Measurements from ENCODE around the gene HNRNPK. TPM values are rescaled to one million over a fixed set of nuclear protein-coding genes. Genes with fewer than 3 reads are reported as not detected.

Gene HNRNPK
- total RNA-seq = 100 to 1,000 TPM; 447 to 480 TPM

DNA sequence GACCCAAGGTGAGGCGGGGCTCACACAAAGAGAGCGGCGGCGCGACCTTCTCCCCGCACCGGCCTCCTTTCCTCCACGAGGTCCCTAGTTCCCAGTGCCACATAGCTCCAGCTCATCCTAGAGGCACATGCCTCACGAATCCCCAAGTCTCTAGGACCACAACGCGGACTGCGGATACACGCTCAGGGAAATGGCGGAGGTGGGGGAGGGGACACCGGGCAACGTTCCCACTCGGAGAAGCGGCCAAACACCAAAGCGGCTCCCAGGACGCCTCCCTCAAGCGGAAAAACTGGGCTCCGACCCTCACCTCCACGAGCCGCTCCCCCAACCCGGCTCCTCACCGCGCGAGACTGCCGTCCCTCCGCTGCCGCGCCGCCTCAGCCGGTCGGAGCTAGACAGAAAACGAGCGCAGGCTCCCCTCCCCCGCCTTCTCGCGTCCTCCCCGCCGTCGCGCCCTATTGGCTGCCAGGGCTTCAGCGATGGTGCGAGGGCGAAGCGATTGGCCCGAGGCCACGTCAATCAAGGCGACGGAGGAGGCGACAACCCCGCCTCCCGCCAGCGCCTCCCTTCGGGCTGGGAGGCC is at the start of gene HNRNPK:
Gene HNRNPK (minus strand): TSS at position 404 of the 583 bp plus-strand sequence. CDS start 1,963 bp downstream, outside the sequence.
- peaks cover 0 to 7% of the 10 kb centered on the region in 2 donors for H3K36me3 ChIP-seq
- whole genome bisulfite sequencing = under 1% methylated on average over 53 of the region's 57 CpGs
- TF ChIP-seq, protein P1, sequence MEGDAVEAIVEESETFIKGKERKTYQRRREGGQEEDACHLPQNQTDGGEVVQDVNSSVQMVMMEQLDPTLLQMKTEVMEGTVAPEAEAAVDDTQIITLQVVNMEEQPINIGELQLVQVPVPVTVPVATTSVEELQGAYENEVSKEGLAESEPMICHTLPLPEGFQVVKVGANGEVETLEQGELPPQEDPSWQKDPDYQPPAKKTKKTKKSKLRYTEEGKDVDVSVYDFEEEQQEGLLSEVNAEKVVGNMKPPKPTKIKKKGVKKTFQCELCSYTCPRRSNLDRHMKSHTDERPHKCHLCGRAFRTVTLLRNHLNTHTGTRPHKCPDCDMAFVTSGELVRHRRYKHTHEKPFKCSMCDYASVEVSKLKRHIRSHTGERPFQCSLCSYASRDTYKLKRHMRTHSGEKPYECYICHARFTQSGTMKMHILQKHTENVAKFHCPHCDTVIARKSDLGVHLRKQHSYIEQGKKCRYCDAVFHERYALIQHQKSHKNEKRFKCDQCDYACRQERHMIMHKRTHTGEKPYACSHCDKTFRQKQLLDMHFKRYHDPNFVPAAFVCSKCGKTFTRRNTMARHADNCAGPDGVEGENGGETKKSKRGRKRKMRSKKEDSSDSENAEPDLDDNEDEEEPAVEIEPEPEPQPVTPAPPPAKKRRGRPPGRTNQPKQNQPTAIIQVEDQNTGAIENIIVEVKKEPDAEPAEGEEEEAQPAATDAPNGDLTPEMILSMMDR (IDR thresholded peaks at IDR 0.05) = no peak
- peak; percentile 56 for TF ChIP-seq POLR2A (IDR thresholded peaks at IDR 0.05)
- peak; percentile 98 for DNase-seq (ENCODE audit: low spot score)
- intact Hi-C loops (cut with DNase I) = loop anchor here (2.0 kb wide), 3 partner anchors 23 to 193 kb away; partner anchors contain the start of gene KIF27
- no peaks in the 10 kb centered on the region for H3K9me3 ChIP-seq
- H3K27me3 ChIP-seq (replicated peaks; ENCODE audit: insufficient read depth) = no peaks in the 10 kb centered on the region
- H3K27ac ChIP-seq = peak within 1 kb of the TSS; percentile 99
- H3K4me3 ChIP-seq = peak within 1 kb of the TSS; percentile 95 to 96
- no peaks in the 10 kb centered on the region for H3K4me1 ChIP-seq (replicated peaks)

DNA sequence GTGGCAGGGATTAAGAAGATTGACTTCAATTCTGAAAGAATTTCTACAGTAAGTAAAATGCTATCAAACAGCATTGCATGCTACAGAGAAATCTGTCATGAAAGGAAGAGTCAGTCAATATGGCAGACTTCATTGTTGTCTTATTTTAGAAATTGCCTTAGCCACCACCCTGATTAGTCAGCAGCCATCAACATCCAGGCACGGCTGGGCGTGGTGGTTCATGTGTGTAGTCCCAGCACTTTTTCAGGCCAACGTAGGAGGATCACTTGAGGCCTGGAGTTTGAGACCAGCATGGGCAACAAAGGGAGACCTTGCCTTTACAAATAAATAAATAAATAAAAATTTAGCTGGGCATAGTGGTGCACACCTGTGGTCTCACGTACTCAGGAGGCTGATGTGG is 47.2 kb upstream of the HNRNPK start:
- DNase-seq (ENCODE audit: low spot score) = no peak
- Histone ChIP-seq H3K9me3 (no peaks in the 10 kb centered on the region), H3K27ac (no peak overlapping the region), H3K27me3 (replicated peaks; ENCODE audit: insufficient read depth) (no peaks in the 10 kb centered on the region), H3K4me1 (replicated peaks) (no peaks in the 10 kb centered on the region), H3K4me3 (no peak overlapping the region), H3K36me3 (no peaks in the 10 kb centered on the region)
- intact Hi-C loops (cut with DNase I) = no loop called here
- 88% methylated on average over 4 of the region's 4 CpGs for WGBS
- TF ChIP-seq, protein P1 (IDR thresholded peaks at IDR 0.05) = no peak
- TF ChIP-seq POLR2AphosphoS5 (IDR thresholded peaks at IDR 0.05) (no peak), POLR2A (IDR thresholded peaks at IDR 0.05) (no peak)

DNA sequence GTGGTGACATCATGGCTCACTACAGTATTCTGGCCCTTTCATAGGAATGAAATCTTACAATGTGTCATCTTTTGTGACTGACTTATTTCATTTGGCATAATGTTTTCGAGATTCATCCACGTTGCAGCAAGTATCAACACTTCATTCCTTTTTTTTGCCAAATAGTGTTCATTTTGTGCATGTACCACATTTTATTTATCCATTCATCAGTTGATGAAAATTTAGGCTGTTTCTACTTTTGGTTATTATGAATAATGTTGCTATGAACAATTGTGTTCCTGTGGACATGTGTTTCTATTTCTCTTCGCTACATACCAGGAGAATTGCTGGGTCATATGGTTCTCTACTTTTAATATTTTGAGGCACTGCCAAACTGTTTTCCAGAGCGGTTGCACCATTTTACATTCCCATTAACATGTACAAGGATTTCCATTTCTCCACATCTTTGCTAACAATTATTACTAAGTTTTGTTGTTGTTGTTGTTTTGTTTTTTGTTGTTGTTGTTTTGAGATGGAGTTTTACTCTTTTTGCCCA is 44.1 kb upstream of the HNRNPK start:
- WGBS = 91% methylated on average over 4 of the region's 4 CpGs
- no peaks in the 10 kb centered on the region for H3K36me3 ChIP-seq
- TF ChIP-seq, protein P1 (IDR thresholded peaks at IDR 0.05) = no peak
- no peak for TF ChIP-seq POLR2A (IDR thresholded peaks at IDR 0.05)
- TF ChIP-seq POLR2AphosphoS5 (IDR thresholded peaks at IDR 0.05) = no peak
- H3K4me1 ChIP-seq (replicated peaks) = no peaks in the 10 kb centered on the region
- DNase-seq (ENCODE audit: low spot score) = no peak
- H3K27ac ChIP-seq = no peak overlapping the region
- no peaks in the 10 kb centered on the region for H3K9me3 ChIP-seq
- no peak overlapping the region for H3K4me3 ChIP-seq
- intact Hi-C loops (cut with DNase I) = no loop called here
- H3K27me3 ChIP-seq (replicated peaks; ENCODE audit: insufficient read depth) = no peaks in the 10 kb centered on the region

DNA sequence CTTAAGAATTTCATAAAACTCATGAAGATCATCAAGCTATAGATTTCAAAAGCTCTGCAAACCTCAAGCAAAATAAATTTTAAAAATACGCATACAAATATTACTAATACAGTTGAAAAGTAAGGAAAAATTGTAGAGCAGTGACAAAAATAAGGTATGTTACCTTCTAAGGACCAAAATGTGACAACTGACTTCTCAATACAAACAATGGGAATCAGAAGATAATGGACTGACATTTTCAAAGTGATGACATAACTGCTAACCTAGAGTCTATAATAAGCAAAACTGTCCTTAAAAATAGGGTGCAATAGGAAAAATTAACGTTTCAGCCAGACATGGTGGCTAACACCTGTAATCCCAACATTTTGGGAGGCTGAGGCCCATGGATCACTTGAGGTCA is 27.6 kb upstream of the HNRNPK start:
- Histone ChIP-seq H3K4me3 (no peak overlapping the region), H3K27ac (no peak overlapping the region), H3K27me3 (replicated peaks; ENCODE audit: insufficient read depth) (no peaks in the 10 kb centered on the region), H3K4me1 (replicated peaks) (no peaks in the 10 kb centered on the region), H3K36me3 (no peaks in the 10 kb centered on the region), H3K9me3 (no peaks in the 10 kb centered on the region)
- DNase-seq (ENCODE audit: low spot score) = no peak
- no peak for TF ChIP-seq POLR2A (IDR thresholded peaks at IDR 0.05)
- TF ChIP-seq POLR2AphosphoS5 (IDR thresholded peaks at IDR 0.05) = no peak
- TF ChIP-seq, protein P1 (IDR thresholded peaks at IDR 0.05) = no peak
- 96% methylated on average over 2 of the region's 2 CpGs for WGBS
- intact Hi-C loops (cut with DNase I) = no loop called here

DNA sequence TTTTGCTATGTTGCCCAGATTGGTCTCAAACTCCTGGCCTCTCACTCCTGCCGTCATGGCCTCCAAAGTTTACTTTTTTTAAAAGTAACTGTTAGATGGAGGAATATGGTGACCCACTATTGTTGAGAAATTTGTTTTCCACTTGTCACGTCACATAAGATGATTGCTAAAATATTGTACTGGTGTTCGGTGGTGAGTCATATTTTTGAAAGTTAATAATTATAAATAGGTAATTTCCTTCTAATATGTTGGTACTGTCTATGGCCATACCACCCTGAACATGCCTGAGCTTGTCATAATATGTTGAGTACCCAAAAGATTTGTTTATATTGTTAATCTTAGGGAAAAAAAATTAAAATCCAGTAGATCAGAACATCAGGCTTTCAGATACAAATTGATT is 23.2 kb upstream of the HNRNPK start:
- intact Hi-C loops (cut with DNase I) = no loop called here
- H3K27ac ChIP-seq = no peak overlapping the region
- no peaks in the 10 kb centered on the region for H3K9me3 ChIP-seq
- peaks cover 7% of the 10 kb centered on the region for H3K4me1 ChIP-seq (replicated peaks)
- no peak for TF ChIP-seq POLR2A (IDR thresholded peaks at IDR 0.05)
- TF ChIP-seq, protein P1 (IDR thresholded peaks at IDR 0.05) = no peak
- TF ChIP-seq POLR2AphosphoS5 (IDR thresholded peaks at IDR 0.05) = no peak
- WGBS = 98% methylated on average over 3 of the region's 3 CpGs
- H3K36me3 ChIP-seq = no peaks in the 10 kb centered on the region
- H3K4me3 ChIP-seq = no peak overlapping the region
- no peak for DNase-seq (ENCODE audit: low spot score)
- no peaks in the 10 kb centered on the region for H3K27me3 ChIP-seq (replicated peaks; ENCODE audit: insufficient read depth)
